ENCODE data around the gene NBAS.

NBAS gene

DNA sequence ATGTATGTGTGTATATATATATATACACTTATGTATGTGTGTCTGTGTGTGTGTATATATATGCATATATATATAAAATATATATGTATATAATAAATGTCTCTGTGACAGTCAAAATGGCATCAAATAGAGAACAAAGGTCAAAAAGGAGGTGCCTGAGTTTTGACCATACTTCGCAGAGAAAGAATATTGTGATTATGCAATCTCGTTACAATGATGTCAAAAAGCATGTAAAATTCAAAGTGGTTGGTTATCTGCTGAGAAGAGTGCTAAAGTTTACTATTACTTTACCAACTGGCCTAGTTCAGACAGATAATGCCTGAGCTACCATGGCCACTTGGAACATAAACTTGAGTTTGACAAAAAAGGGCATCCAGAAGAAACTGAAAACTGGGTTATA, 375.0 kb downstream of the NBAS start:
- H3K36me3 ChIP-seq (ENCODE audit: insufficient read depth, low read length): no peaks in the 10 kb centered on the region

DNA sequence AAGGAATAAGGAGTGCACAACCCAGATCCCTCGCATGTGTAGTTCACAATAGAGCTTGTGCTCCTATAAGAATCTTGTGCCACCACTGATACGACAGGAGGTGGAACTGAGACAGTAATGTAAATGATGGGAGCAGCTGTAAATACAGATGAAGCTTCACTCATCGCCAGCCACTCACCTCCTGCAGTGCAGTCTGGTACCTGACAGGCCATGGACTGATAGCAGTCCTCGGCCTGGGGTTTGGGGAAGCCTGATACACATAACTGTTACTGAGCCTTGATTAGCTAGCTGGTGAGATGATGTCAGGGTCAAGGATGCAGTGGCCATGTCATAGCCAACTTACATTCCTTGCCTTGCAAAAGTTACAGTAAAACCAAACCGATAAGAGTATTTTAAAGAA, 376.6 kb downstream of the NBAS start:
- H3K36me3 ChIP-seq (ENCODE audit: insufficient read depth, low read length): no peaks in the 10 kb centered on the region
- no peaks in the 10 kb centered on the region for H3K9me3 ChIP-seq (ENCODE audit: low read length)
- H3K4me3 ChIP-seq (ENCODE audit: low read depth in 1 of 2, low read length in 2 of 2): no peak overlapping the region
- no peak overlapping the region for H3K9ac ChIP-seq (ENCODE audit: low read length)
- H3K27ac ChIP-seq (ENCODE audit: low read depth, low read length): no peak overlapping the region
- H3K4me1 ChIP-seq (ENCODE audit: insufficient read depth, low read length): peaks cover 5% of the 10 kb centered on the region
- H3K27me3 ChIP-seq (ENCODE audit: control insufficient read depth in 1 of 2, insufficient read depth in 2 of 2, low read length in 2 of 2): no peaks in the 10 kb centered on the region

More for the DNA sequence above, 375.0 kb downstream of the NBAS start:
- Histone ChIP-seq H3K4me1 (ENCODE audit: insufficient read depth, low read length) (peaks cover 5% of the 10 kb centered on the region), H3K27ac (ENCODE audit: low read depth, low read length) (no peak overlapping the region), H3K9ac (ENCODE audit: low read length) (no peak overlapping the region), H3K9me3 (ENCODE audit: low read length) (no peaks in the 10 kb centered on the region), H3K4me3 (ENCODE audit: low read depth in 1 of 2, low read length in 2 of 2) (no peak overlapping the region), H3K27me3 (ENCODE audit: control insufficient read depth in 1 of 2, insufficient read depth in 2 of 2, low read length in 2 of 2) (no peaks in the 10 kb centered on the region)

DNA sequence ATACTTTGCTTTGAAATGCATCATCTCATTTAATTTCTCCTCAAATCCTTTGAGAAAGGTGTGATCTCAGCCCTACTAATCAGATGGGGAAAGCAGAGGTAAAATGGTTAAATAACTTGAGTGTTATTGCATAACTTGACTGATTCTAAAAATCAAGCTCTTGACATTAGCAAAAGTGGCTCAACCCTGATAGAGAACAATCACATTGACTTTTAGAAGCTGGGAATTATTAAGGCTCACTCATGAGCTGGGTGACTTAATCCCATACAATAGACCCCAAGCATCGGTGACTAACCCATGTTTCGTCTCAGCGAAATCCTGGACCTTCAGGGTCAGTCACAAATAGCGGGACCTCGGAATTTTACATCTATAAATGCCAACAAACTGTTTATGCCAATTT, 378.9 kb downstream of the NBAS start:
- H3K9me3 ChIP-seq (ENCODE audit: low read length): no peaks in the 10 kb centered on the region
- H3K27me3 ChIP-seq (ENCODE audit: control insufficient read depth in 1 of 2, insufficient read depth in 2 of 2, low read length in 2 of 2): no peaks in the 10 kb centered on the region
- H3K4me3 ChIP-seq (ENCODE audit: low read depth in 1 of 2, low read length in 2 of 2): no peak overlapping the region
- peaks cover 5% of the 10 kb centered on the region for H3K4me1 ChIP-seq (ENCODE audit: insufficient read depth, low read length)
- H3K27ac ChIP-seq (ENCODE audit: low read depth, low read length): no peak overlapping the region
- no peaks in the 10 kb centered on the region for H3K36me3 ChIP-seq (ENCODE audit: insufficient read depth, low read length)
- H3K9ac ChIP-seq (ENCODE audit: low read length): no peak overlapping the region

DNA sequence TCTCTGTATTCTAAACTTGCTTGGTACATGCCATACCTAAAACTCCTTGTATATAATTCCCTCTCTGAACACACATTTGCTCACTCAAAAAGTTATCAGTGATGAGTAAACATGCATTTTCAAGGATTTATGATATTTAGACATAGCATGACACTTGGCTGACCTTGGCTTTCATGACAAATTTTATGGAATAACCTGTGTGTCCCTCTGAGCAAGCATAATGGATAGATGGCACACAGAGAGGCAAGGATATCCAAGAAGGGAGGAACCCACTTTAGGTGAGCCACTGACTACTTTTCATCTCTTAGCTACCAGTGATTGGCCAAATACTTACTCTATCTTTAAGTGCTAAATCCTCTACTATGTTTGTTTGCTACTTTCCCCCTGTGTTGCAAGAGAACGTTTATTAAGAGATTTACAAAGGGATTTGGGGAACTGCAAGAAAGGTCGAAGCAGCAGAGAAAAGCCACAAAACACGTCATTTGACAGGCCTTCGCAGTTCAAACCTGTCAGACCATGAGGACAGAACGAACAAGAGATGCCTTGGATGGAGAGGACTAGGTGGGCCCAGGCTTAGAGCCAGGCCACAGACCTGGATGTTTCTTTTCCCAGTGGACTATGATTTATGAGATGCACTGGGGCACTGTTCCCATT, 379.9 kb downstream of the NBAS start:
- Histone ChIP-seq H3K9ac (ENCODE audit: low read length) (no peak overlapping the region), H3K36me3 (ENCODE audit: insufficient read depth, low read length) (no peaks in the 10 kb centered on the region), H3K9me3 (ENCODE audit: low read length) (no peaks in the 10 kb centered on the region), H3K4me3 (ENCODE audit: low read depth in 1 of 2, low read length in 2 of 2) (no peak overlapping the region), H3K4me1 (ENCODE audit: insufficient read depth, low read length) (peaks cover 5% of the 10 kb centered on the region), H3K27me3 (ENCODE audit: control insufficient read depth in 1 of 2, insufficient read depth in 2 of 2, low read length in 2 of 2) (no peaks in the 10 kb centered on the region), H3K27ac (ENCODE audit: low read depth, low read length) (no peak overlapping the region)

DNA sequence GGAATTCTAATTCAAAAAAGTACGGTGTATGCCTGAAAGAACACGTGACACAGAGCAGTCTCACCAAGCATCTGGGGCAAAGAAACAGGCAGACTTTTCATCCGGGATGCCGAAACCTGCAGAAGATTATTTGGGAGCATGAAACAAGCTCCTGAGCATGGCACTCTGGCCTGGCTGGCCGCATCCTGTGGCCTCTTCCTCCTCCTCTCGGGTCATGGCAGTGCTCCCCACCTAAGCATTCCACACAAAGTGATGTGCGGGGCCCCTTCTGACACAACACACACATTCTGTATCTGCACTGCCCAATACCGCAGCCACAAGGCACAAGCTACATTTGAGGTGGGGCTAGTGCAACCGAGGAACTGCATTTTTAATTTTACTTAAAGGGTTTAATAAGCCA, 380.8 kb downstream of the NBAS start:
- Histone ChIP-seq H3K9ac (ENCODE audit: low read length) (no peak overlapping the region), H3K4me1 (ENCODE audit: insufficient read depth, low read length) (peaks cover 5% of the 10 kb centered on the region), H3K27ac (ENCODE audit: low read depth, low read length) (no peak overlapping the region), H3K9me3 (ENCODE audit: low read length) (no peaks in the 10 kb centered on the region), H3K4me3 (ENCODE audit: low read depth in 1 of 2, low read length in 2 of 2) (no peak overlapping the region), H3K27me3 (ENCODE audit: control insufficient read depth in 1 of 2, insufficient read depth in 2 of 2, low read length in 2 of 2) (no peaks in the 10 kb centered on the region), H3K36me3 (ENCODE audit: insufficient read depth, low read length) (no peaks in the 10 kb centered on the region)

DNA sequence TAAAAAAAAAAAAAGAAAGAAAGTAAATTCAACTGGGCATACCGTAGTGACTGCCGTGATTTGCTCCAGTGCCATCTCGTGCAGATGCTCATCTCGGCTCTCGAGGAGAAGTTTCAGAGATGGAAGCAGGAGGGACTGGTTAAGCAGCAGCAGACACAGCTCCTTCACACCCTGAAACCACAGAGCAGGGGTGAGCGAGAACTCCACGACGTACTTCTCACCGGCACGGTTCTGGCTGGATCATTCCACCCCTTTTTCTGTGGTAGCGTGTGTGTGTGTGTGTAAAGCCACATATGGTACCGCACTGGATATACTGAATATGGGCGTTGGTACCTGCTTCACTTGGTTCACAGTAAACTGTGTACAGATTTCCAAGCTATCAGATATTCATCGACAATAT, 382.2 kb downstream of the NBAS start:
- no peak overlapping the region for H3K27ac ChIP-seq (ENCODE audit: low read depth, low read length)
- no peak overlapping the region for H3K4me3 ChIP-seq (ENCODE audit: low read depth in 1 of 2, low read length in 2 of 2)
- H3K4me1 ChIP-seq (ENCODE audit: insufficient read depth, low read length): peaks cover 5% of the 10 kb centered on the region
- H3K27me3 ChIP-seq (ENCODE audit: control insufficient read depth in 1 of 2, insufficient read depth in 2 of 2, low read length in 2 of 2): no peaks in the 10 kb centered on the region
- no peaks in the 10 kb centered on the region for H3K36me3 ChIP-seq (ENCODE audit: insufficient read depth, low read length)
- no peak overlapping the region for H3K9ac ChIP-seq (ENCODE audit: low read length)
- H3K9me3 ChIP-seq (ENCODE audit: low read length): no peaks in the 10 kb centered on the region

DNA sequence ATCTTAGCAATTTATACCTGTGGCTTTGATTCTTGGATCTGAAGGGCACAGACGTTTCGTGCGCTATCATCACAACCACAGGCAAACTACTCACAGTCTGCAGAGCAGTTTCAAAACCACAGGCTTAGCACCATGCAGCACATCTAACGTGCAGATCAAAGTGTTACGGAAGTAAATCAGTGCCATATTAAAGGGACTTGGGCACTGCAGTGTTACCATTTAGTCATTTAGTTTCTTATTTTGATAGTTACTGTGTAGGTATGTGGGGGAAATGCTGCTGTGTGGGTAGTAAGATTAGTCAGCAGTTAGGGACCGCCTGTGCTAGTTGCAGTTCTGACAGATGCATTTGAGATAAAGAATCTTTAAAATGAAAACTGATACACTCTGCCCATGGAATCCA, 384.0 kb downstream of the NBAS start:
- Histone ChIP-seq H3K9me3 (ENCODE audit: low read length) (no peaks in the 10 kb centered on the region), H3K4me3 (ENCODE audit: low read depth in 1 of 2, low read length in 2 of 2) (no peak overlapping the region), H3K27ac (ENCODE audit: low read depth, low read length) (no peak overlapping the region), H3K9ac (ENCODE audit: low read length) (no peak overlapping the region), H3K27me3 (ENCODE audit: control insufficient read depth in 1 of 2, insufficient read depth in 2 of 2, low read length in 2 of 2) (no peaks in the 10 kb centered on the region), H3K4me1 (ENCODE audit: insufficient read depth, low read length) (peaks cover 5% of the 10 kb centered on the region), H3K36me3 (ENCODE audit: insufficient read depth, low read length) (no peaks in the 10 kb centered on the region)

DNA sequence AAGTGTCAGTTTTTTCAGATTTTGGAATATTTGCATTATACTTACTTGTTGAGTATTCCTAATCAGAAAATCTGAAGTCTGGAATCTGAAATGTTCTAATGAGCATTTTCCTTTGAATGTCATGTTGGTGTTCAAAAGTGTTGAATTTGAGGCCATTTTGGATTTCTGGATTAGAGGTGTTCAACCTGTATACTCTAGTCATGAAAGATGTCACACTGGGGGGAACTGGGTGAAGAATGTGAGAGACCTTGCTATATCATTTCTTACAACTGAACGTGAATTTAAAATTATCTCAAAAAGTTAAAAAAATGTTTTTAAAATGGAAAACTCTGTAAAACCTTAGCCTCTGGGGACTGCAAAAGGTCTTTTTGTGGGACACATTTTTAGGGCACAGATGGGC, 384.5 kb downstream of the NBAS start:
- no peak overlapping the region for H3K27ac ChIP-seq (ENCODE audit: low read depth, low read length)
- no peak overlapping the region for H3K4me3 ChIP-seq (ENCODE audit: low read depth in 1 of 2, low read length in 2 of 2)
- no peak overlapping the region for H3K9ac ChIP-seq (ENCODE audit: low read length)
- no peaks in the 10 kb centered on the region for H3K36me3 ChIP-seq (ENCODE audit: insufficient read depth, low read length)
- H3K27me3 ChIP-seq (ENCODE audit: control insufficient read depth in 1 of 2, insufficient read depth in 2 of 2, low read length in 2 of 2): no peaks in the 10 kb centered on the region
- no peaks in the 10 kb centered on the region for H3K9me3 ChIP-seq (ENCODE audit: low read length)
- peaks cover 3% of the 10 kb centered on the region for H3K4me1 ChIP-seq (ENCODE audit: insufficient read depth, low read length)

DNA sequence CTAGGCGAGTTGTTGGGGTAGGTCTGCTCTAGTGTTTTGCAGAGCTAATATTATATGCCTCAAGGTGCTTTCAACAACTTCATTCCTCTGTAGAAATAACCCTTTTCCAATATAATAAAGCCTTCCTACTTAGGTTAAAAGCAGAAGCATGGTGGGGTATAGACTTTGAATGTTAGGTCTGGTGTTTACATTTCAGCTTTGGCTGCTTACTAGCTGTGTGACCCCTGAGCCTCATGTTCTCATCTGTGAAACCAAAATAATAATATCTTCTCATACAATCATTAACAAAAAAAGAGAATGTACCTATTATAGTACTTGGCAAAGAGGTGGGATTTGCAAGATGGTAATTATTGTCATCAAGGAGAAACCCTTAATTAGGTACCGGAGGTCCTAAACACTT, 386.6 kb downstream of the NBAS start:
- H3K4me3 ChIP-seq (ENCODE audit: low read depth in 1 of 2, low read length in 2 of 2): no peak overlapping the region
- peaks cover 12% of the 10 kb centered on the region for H3K4me1 ChIP-seq (ENCODE audit: insufficient read depth, low read length)
- no peak overlapping the region for H3K9ac ChIP-seq (ENCODE audit: low read length)
- no peaks in the 10 kb centered on the region for H3K36me3 ChIP-seq (ENCODE audit: insufficient read depth, low read length)
- H3K27ac ChIP-seq (ENCODE audit: low read depth, low read length): no peak overlapping the region
- H3K9me3 ChIP-seq (ENCODE audit: low read length): no peaks in the 10 kb centered on the region
- no peaks in the 10 kb centered on the region for H3K27me3 ChIP-seq (ENCODE audit: control insufficient read depth in 1 of 2, insufficient read depth in 2 of 2, low read length in 2 of 2)

DNA sequence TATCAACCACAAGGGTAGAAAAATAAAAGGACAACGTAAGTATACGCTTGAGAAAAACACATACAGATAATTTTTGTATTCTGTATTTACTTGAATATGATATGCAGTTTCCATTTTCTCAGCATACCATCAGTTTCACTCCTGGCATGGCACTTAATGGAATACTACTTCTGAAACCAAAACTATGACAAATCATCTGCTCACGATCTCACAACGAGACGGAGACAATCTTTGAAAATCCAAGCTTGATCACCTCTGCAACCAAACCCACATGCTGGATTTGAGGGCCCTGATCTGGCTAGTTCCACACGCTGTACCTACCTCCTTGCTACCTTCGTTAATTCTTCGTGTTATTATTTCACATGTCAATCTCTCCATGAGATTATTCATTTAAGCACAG, 387.6 kb downstream of the NBAS start:
- Histone ChIP-seq H3K27ac (ENCODE audit: low read depth, low read length) (no peak overlapping the region), H3K36me3 (ENCODE audit: insufficient read depth, low read length) (no peaks in the 10 kb centered on the region)

DNA sequence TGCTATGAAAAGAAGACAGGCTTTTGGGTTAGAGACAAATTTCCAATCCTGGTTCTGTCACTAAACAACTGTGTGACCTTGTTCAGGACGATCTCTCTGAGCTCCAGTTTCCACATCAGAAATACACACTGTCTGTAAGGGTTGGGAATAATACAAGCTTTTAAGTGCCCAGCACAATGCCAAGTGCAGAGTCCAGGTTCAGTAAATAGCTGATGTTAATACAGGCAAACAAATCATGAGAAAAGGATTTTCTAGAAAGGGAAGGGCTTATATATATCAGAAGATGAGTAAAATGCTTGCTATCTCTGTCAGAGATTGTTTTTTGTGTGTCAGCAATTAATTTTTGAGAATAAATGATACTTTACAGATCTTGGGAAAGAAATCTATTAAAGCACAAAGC, 388.3 kb downstream of the NBAS start:
- no peak overlapping the region for H3K27ac ChIP-seq (ENCODE audit: low read depth, low read length)
- H3K36me3 ChIP-seq (ENCODE audit: insufficient read depth, low read length): no peaks in the 10 kb centered on the region
- peaks cover 13% of the 10 kb centered on the region for H3K4me1 ChIP-seq (ENCODE audit: insufficient read depth, low read length)
- H3K4me3 ChIP-seq (ENCODE audit: low read depth in 1 of 2, low read length in 2 of 2): no peak overlapping the region
- no peaks in the 10 kb centered on the region for H3K9me3 ChIP-seq (ENCODE audit: low read length)
- no peaks in the 10 kb centered on the region for H3K27me3 ChIP-seq (ENCODE audit: control insufficient read depth in 1 of 2, insufficient read depth in 2 of 2, low read length in 2 of 2)
- no peak overlapping the region for H3K9ac ChIP-seq (ENCODE audit: low read length)

More for the DNA sequence above, 387.6 kb downstream of the NBAS start:
- Histone ChIP-seq H3K4me1 (ENCODE audit: insufficient read depth, low read length) (peaks cover 13% of the 10 kb centered on the region), H3K4me3 (ENCODE audit: low read depth in 1 of 2, low read length in 2 of 2) (no peak overlapping the region), H3K9ac (ENCODE audit: low read length) (no peak overlapping the region), H3K27me3 (ENCODE audit: control insufficient read depth in 1 of 2, insufficient read depth in 2 of 2, low read length in 2 of 2) (no peaks in the 10 kb centered on the region), H3K9me3 (ENCODE audit: low read length) (no peaks in the 10 kb centered on the region)

DNA sequence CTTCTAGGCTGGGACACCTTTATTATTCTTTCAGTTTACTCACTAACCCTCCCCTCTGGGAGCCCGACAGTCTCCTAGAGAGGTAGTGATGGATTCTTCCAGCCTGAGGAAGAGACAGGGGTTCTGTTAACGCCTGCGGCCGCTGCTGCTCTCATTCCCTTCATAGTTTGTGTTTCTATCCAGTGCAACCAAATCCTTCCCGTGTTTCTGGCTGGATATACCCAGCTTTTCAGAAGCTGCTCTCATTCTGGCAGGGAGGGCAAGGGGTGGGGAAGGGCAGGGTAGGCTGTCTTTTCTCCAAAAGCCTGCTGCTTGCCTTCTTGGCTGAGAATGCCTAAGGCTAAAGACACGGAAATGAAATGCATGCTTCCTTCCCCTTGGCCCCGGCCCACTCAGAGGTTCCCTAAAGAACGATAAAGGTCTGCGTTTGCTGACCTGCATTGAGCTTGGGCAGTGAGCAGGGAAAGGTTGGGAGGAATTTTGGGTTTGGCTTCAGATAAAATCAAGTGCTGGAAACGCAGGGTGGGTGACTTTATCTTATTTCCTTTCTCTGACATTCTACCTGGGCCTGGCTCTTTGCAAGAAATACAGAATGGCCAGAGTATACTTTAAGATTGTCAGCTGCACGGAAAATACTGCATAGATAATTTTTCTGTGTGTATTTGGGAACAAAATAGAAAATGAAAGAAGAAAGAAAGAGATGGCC, 390.9 kb downstream of the NBAS start:
- Histone ChIP-seq H3K27me3 (ENCODE audit: control insufficient read depth in 1 of 2, insufficient read depth in 2 of 2, low read length in 2 of 2) (no peaks in the 10 kb centered on the region), H3K36me3 (ENCODE audit: insufficient read depth, low read length) (no peaks in the 10 kb centered on the region), H3K4me3 (ENCODE audit: low read depth in 1 of 2, low read length in 2 of 2) (no peak overlapping the region), H3K4me1 (ENCODE audit: insufficient read depth, low read length) (peaks cover 13% of the 10 kb centered on the region), H3K9me3 (ENCODE audit: low read length) (no peaks in the 10 kb centered on the region), H3K27ac (ENCODE audit: low read depth, low read length) (no peak overlapping the region), H3K9ac (ENCODE audit: low read length) (no peak overlapping the region)
